ENCODE data around the gene ZMYM4.

DNA sequence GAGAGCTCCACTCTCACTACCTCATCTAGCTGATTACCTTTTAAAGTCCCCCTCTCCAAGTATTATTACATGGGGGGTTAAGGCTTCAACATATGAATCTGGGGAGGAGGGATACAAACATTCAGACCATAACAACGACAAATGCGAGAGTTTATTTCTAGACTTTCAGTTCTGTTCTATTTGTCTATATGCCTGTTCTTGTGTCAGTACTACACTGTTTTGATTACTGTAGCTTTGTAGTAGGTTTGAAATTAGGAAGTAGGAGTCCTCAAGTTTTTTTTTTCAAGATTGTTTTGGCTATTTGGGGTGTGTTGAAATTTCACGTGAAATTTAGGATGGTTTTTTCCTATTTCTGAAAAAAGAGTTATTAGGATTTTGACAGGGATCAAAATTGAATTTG lies 16.3 kb downstream of the ZMYM4 start:
- TF ChIP-seq POLR2A (IDR thresholded peaks at IDR 0.05; ENCODE audit: low read depth, low read length) (no peak), POLR2AphosphoS5 (IDR thresholded peaks at IDR 0.05; ENCODE audit: low read depth, low read length) (no peak)

Data from GM12892 (cell line).